Stimulated activated CD8-positive, alpha-beta memory T cell treated with anti-CD3 and anti-CD28 coated beads, Interleukin-7, amount 100 ng/mL, for 24 hours (primary cell): ENCODE results near the gene POFUT2.

Source experiments
- DNase-seq: peaks from one replicate; pipeline ENCODE4 v3.0.0-alpha.2; 2020; ENCODE audit warnings: low read depth

The POFUT2 gene

DNA sequence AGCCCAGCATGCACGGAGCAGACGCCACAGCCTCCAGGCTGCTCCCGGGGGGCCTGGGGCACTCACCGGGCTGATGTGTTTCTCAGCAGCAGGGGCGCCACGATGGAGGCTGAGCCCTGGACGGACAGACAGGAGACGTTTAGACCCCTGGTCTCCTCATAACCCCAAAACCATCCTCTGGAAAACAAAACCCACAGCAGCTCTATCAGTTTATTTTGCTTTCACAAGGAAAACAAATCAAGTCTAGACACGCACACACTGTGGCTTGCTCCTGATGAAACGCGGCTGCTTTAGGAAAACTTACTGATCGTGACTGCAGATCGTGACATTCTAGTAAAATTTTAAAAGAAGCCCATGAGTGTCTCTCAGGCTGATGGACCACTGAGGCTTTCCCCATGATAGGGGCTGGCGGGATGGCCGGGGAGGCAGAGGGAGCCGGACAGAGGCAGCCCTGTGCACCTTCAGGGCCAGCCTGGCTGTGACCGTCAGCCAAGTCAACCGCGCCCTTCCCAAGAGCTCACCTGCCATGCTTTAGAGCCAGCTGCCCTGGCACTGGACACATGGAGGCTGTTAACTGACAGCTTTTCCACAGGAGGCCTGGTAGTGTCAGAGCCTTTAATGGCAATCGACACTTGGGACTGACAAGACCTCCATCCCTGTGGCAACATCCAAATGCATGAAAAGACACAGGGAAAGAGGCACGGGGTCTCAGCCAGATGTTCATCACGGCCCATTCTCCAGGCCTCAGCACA, 5.2 kb downstream of the POFUT2 start:
- no peak for DNase-seq

DNA sequence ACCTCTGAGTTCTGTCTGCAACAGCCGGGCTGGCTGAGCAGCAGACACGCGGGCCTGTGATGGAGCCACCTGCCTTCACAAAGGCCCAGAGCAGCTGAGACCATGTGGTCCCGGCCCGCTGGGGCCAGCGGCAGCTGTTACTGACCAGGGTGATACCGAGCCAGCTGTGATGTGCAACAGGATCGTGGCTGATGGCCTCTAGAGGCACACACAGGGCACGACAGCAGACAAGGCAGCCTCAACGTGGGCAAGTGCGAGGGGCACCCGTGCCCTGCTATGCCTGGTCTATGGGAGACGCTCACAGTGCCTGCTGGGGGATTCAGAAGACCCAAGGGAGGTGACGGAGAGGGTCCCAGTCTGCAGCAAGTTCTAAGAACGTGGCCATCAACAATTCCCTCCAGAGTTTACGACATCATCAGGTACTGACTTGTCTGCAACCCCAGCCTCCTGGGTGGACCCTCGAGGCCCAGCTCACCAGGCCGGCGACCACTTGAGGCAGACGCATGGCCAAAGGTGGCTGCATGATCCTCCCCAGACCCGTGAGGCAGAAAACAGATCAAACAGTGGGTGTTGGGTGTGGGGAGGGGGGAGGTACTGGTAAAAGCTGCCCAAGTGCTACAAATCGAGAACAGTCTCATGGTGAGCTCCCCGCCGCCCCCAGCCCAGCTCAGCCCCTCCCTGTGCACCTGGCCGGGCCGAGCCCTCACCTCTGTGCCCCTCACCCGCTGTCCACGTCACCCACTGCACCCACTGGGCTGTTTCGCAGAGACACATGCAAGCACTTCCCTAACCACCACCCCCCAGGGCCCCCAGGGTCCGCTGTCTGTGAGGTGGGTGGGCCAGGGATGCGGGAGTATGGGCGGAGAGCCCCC, 6.0 kb downstream of the POFUT2 start:
- DNase-seq = no peak

- DNase-seq = no peak
These were observed 6.7 kb downstream of the POFUT2 start for GRCh38 chr21:45280969-45281368.

DNA sequence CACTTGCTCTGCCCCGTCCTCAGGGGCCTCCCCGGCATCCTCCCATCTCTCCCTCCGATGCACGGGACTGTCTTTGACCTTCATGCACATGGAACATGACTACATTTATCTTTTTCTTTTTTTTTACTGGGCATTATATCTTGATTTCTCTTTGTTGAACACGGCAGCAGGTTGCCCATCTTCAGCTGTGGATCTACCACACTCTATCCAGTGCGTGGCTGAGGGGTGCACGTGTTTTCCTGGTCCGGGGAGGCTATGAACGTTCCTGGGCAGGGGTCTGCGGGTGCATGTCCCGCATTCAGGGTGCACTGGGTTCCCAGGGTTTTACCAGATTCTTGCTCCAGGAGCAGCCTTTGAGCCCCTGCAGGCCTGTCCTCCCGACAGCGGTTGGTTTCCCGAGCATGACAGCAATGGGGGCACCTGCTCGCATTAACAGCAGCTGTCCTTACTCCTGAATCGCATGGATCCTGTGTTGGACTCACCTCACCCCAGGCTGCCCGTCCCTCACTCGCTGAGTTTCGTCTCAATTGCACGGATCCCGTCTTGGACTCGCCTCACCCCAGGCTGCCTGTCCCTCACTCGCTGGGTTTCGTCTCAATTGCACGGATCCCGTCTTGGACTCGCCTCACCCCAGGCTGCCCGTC, 7.4 kb downstream of the POFUT2 start:
- DNase-seq = no peak

- no peak for DNase-seq
These were observed 8.1 kb downstream of the POFUT2 start for GRCh38 chr21:45279446-45280177.

DNA sequence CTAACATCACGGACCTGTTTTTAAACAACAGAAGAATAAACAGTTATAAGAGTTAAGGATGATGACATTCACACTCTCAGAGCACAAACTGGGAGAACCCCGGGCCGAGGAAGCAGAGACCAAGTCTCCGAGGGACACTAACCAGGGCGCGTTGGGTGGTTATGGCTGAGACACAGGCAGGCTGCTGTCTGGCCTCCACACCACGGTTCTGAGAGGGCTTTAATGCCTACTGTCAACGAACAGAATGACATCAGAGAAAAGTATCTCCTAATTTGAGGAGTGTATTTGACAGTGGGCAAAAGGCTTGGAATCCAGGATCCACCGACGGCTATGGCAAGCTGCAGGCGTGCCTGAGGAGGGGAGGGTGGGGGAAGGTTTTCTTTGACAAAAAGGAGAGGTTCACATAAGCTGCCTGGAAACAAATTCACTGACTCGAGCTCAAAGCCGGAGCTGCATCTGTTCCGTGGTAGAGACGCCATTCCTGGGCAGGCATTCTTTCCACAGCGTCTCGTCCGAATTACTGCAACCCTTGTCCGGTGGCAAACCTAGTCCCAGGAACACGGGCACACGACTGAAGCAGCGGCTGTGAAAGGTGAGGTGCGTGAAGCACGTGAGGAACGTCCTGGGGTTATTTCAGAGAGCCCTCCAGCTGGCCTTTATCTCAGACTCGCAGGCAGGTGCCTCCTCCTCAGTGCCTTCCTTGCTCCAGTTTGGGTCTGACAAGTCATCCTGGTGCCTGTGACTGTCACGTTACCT, 9.4 kb downstream of the POFUT2 start:
- no peak for DNase-seq

DNA sequence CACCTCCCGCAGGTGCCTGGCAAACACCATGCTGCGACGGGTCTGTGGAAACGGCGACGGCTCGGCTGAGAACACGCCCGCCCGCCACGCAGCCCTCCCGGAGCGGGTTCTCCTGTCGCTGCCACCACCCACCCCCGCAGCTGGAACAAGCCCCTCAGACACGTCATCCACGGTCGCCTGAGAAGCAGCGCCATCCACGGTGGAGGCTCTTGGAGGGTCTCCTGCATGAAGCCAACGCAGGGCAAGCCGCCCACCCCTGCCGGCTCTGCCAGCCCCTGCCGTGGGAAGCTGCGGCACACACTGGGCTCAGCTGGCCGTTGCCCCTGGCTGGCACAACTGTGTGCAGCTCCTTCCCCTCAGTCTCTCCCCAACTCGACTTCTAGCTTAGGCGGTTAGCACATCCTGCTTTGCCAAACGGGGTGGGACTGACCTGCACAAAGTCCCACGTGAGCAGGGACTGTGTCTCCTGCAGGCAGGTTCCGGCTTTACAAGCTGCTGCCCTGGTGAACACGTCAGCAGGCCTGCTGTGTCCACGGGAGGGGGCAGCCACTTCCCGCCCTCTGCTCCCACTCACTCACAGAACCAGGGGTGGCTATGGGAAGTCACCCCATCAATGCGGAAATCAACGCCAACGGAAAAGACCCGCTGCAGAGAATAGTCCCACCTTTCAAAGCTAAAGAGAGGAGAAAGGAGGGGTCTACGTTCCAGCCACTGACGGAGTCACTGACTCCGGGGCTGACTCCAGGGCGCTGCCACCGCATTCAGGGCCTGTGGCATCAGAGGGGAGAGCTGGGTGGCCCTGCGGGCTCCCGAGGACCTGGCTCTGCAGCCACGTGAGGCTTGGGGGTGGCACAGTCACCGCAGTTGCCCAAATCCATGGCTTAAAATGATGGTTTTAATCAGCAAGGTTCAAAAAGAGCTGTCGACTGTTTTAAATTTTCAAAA, 10.3 kb downstream of the POFUT2 start:
- DNase-seq = no peak

GRCh38 chr21:45276596-45276995, 11.1 kb downstream of the POFUT2 start:
- DNase-seq = no peak

GRCh38 chr21:45270306-45270821, 17.3 kb downstream of the POFUT2 start:
- DNase-seq = no peak

- DNase-seq = no peak
These were observed 17.8 kb downstream of the POFUT2 start for GRCh38 chr21:45269861-45270260.

- DNase-seq = no peak
These were observed 20.3 kb downstream of the POFUT2 start for GRCh38 chr21:45267390-45267760.

DNA sequence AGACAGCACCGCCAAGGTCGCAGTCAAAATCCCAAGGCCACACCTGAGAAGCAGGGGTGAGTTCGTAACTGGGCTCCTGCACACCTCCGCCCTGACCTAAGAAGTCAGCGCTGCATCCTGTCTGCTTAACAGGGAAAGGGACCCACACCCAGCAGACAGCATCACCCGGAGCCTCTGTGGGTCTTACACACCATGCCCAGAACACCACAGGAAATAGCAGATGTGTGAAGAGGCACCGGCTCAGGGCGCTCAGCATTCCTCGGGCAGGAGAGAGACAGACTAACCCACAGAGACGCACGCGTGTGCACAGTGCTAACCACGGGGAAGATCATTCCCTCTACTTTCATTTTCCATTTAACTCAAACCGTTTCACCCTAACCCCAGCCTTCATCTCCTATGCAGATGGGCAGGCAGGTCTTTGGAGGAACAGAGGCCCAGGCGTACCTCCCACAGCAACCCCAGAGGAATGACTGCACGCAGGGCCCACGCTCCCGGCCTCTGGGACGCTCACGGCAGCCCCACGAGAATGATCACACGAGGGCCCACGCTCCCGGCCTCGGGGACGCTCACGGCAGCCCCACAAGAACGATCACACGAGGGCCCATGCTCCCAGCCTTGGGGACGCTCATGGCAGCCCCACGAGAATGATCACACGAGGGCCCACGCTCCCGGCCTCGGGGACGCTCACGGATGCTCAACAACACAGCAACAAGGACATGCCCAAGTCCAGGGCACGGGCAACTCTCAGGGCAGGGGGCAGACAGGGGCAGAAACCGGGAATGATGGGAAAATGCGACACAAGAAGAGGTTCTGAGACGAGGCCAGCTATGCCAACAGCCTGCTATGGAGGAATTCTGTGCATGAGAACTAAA, 20.9 kb downstream of the POFUT2 start:
- DNase-seq = no peak

GRCh38 chr21:45265721-45266517, 21.8 kb downstream of the POFUT2 start:
- no peak for DNase-seq

- no peak for DNase-seq
These were observed 22.7 kb downstream of the POFUT2 start for GRCh38 chr21:45264912-45265515.

DNA sequence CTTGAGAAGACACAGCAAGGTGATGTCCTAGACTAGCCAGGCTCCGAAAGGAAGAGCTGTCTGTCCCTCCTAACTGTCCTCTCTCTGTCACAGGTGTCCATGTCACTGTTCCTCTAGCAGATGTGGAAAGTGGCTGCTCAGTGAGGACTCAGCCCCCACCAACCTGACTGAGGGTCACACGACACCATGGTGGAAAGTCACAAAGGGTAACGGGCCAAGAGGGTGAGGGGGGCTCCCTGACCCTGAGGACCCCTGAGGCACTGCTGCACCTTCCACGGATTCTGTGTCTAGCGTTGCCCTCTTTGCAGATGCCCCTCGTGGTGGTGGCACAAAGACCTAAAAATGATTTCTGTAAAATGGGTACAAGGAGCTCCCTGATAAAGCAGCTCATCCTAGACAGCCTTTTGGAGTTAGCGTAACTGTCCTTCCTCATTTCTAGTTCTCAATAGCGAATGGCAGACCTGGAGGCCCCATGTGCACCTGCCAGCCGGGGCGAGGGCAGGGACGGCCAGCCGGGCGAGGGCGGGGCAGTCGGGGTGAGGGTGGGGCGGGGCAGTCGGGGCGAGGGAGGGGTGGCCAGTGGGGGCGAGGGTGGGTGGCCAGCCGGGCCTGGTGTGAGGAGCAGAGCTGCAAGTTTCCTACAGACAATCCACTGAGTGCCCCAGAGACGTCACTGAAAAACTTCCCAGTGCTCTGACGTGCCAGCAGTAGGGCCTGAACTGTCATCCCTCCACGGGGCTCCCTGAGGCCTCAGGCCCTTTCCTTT, 23.4 kb downstream of the POFUT2 start:
- DNase-seq = no peak

DNA sequence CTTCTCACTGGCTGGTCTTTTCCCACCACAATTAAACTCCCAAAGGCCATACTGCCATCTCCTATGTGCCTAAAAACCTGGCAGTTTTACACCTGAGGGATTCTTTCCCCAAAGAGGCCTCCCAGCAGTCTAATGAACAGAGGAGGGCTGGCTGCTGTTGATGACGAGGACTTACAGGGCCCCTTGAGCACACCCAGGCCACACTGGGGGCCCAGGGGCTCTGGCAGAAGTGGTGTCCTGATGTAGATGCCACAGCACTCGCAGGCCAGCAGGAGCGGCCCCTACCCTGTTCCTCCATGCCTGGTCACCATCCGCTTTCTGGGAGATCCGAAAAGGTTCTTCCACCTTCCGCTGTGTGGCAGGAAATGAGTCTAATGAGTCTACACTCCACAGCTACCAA, 24.2 kb downstream of the POFUT2 start:
- no peak for DNase-seq

DNA sequence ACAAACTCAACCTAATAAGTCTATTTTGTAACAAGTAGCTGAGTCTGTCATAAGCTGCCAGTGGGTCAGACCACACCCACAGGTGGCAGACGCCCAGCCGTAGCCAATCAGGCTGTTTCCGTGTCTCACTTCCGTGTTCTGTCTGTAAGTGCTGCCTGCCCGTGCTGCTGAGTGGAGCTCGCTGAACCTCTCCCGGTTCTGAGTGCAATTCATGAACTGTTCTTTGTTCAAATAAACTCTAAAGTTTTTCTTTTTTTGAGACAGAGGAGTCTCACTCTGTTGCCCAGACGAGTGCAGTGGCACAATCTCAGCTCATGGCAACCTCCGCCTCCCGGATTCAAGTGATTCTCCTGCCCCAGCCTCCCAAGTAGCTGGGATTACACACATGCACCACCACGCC, 25.1 kb downstream of the POFUT2 start:
- DNase-seq = no peak
